SH-SY5Y (cell line): Measurements from ENCODE around the gene CCDC15.

Source experiments
- GATA2 ChIP-seq: IDR thresholded peaks from 2 replicates; pipeline ENCODE4 v1.6.1; 2011; ENCODE audit warnings: mild to moderate bottlenecking, low read depth, low read length
- GATA3 ChIP-seq: IDR thresholded peaks from 2 replicates; pipeline ENCODE4 v1.6.1; 2011; ENCODE audit warnings: low read depth, mild to moderate bottlenecking, low read length, moderate library complexity

The CCDC15 gene

GRCh38 chr11:125016413-125016812, 62.4 kb downstream of the CCDC15 start:
- TF ChIP-seq GATA2 (no peak), GATA3 (no peak)

- TF ChIP-seq GATA3, result no peak
- no peak for TF ChIP-seq GATA2
Measured at GRCh38 chr11:125020342-125020741, 66.3 kb downstream of the CCDC15 start.

- TF ChIP-seq GATA3, result no peak
- no peak for TF ChIP-seq GATA2
Measured at GRCh38 chr11:125022551-125022950, 68.5 kb downstream of the CCDC15 start.

DNA sequence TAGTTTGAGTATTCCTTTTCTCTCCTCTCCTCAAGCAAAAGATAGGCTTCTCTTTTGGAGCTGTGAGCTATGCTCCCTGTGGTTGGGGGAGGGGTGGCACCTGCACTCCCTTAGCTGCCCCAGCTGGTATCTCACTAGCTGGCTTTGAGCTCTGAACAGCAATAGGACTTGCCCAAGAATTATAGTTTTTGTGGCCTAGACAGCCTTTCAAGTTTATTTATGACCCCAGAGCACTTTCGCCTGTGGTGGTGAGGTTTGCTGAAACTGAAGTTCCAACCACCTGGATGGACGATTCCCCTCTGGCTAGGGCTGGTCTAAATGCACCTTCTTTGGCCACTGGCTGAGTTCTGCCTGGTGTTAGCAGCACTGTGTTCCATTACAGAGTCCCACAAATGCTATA, 72.0 kb downstream of the CCDC15 start:
- TF ChIP-seq GATA3, result no peak
- no peak for TF ChIP-seq GATA2

DNA sequence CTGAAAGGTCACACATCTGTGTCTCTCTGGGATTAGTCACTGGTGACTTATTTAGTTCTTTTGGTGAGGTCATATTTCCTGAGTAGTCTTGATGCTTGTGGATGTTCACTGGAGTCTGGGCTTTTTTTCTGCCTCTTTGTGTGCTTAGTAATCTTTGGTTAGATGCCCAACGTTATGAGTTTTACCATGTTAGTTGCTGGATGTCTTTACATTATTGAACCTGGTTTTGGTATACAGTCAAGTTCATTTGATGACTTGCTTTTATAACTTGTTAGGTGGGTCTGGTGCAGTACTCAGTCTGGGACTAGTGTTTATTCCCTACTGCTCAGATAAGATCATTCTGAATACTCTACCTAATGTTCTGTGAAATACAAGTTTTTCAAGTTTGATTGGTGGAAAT, 82.9 kb downstream of the CCDC15 start:
- TF ChIP-seq GATA3 (no peak), GATA2 (no peak)

DNA sequence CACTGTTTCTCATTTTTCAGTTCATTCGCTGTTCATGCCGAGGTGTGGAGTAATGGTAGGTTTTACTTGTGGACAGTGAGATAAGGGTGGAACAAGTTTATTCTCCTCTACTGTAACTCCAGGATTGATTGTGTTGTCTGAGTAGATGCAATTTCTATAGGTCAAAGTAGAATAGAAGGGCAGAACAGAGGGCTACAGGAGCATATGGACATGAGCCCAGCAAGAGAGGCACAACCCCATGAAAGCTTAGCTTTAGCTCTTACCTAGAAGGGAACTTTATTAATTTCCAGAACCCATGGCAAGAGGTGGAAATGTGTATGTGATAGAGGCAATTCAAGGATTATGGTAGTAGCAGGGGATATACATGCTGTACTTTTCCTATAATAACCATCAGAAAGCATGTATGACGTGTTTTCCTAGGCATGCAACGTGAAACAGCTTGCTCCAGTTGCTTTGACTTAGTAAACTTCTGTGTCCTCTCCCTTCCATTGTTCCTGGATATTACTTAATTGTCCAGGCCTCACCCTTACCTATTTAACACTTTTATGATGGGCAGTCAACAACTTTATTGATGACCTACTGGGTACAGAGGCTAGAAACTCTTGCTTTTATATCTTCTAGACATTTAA, 95.3 kb downstream of the CCDC15 start:
- TF ChIP-seq GATA3 (no peak), GATA2 (no peak)

DNA sequence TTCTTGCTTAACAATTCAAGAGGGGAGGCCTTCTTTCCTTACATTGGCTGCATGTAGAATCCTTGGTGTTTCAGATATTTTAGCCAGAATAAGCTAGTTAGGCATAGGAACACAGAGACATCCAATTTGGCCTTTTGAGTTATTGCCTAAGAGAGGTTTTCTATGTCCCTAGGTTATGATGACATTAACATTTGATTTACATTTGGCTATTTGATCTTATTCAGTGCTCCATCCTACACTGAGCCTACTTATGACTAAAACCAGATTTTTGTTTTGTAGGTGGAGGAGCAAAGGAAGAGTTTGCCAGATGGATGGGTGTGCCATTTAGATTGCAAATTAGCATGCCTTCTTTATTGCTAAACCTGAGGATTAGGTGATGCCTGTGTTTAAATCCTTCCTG, 98.0 kb downstream of the CCDC15 start:
- no peak for TF ChIP-seq GATA3
- TF ChIP-seq GATA2, result no peak

DNA sequence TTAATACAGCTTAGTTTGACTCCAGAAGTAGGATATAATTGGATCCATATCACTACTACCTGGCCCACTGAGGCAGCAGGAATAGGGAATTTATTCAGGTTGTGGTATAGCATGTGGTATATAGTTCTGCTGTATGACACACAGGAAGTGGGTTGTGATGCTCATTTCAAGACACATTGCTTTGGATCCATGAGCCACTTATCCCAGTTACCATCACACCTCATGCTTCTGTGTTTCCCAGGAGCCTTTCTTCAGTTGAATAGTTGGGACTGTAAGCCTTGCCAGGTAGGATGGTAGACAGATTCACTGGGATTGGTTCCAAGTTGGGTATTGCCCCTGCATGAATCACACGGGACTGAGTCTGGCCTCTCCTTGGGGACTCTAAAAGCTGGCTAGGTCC, 99.2 kb downstream of the CCDC15 start:
- TF ChIP-seq GATA2, result no peak
- TF ChIP-seq GATA3, result no peak

DNA sequence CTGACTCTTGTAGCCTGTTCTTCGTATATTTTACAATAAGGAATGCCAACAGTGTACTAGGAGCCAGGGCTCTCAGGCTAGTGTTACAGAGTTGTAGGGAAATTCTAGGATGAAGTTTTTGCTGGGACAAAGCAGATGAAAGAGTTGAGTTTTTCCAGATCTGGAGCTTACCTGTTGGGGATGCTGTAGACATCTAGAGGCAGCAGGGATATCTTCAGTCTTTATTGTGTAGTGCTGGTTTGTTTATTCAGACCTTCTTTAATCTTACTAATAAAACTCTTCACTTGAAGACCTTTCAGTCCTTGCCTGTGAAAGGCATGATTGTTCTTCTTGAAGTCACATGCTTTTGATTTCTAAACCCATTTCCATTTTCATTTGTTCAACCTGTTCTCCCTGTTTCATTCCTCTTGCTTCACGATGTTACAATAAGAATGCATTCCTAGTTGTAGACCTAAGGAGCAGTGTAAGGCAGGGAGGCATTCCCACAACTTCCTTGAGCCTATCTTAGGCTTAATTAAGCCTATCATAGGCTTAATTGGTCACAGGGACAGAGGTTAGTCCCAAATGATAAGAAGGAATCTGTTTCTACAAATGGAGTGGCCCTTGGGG, 101.2 kb downstream of the CCDC15 start:
- no peak for TF ChIP-seq GATA3
- no peak for TF ChIP-seq GATA2

DNA sequence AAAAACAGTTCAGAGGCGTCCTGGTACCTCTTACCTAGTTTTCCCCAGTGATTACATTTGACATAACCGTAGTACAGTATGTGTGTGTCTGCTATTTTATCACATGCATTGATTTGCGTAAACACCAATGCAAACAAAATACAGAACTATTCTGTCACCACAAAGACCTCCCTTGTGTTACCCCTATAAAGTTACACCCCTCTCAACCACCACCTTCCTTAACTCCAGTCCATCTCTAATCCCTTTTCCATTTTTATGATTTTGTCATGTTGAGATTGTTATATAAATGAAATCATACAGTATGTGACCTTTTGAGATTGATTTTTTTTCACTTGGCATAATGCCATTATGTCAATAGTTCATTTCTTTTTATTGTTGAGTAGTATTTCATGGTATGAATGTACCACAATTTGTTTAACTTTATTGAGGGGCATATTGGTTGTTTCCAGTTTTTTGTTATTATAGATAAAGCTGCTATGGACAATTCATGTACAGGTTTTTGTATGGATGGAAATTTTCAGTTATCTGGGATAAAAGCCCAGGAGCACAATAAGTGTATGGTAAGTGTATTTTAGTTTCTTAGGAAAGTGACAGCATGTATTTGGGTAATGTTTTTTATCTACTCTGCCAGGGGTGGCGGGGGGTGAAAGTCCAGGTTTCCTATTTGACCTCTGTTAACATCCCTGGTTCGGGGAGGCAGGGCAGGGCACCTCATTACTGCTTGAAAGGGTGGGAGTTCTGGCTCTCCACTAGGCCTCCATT, 103.1 kb downstream of the CCDC15 start:
- no peak for TF ChIP-seq GATA3
- TF ChIP-seq GATA2, result no peak

GRCh38 chr11:125057693-125058016, 103.7 kb downstream of the CCDC15 start:
- TF ChIP-seq GATA3 (no peak), GATA2 (no peak)

- TF ChIP-seq GATA3 (no peak), GATA2 (no peak)
Measured at GRCh38 chr11:125061281-125061680, 107.3 kb downstream of the CCDC15 start.

DNA sequence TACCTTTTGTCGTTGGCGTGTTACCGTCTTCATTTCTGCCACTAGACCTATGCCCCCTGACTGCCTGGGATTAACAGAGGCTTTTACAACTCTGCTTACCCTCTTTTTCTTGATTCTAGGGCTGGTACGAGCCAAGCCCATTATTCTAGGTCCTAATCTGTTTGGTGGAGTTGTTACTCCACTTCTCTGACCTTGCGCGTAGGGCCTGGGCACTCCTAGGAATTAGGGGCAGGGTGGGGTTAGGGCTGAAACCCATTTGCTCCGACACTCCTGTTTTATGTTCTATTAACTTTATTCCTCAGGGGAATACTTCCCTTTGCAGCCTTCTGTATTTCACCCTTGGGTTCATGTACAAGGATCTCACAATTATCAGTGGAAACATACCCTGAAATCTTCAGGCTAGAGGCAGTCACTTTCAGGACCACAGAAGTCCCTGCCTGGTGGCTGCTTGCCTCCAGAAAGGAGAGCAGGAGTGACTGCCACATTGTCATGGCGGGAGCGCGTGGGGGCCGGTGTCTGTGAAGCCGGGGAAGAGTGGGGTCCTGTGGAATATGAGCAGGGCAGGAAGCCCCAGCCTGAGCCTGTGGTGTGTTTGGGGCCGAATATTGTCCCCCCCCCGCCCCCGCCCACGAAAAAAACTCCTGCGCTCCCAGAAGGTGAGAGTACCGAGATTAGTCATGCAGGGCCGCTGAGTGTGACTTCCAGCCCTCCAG, 108.4 kb downstream of the CCDC15 start:
- TF ChIP-seq GATA2, result no peak
- no peak for TF ChIP-seq GATA3

DNA sequence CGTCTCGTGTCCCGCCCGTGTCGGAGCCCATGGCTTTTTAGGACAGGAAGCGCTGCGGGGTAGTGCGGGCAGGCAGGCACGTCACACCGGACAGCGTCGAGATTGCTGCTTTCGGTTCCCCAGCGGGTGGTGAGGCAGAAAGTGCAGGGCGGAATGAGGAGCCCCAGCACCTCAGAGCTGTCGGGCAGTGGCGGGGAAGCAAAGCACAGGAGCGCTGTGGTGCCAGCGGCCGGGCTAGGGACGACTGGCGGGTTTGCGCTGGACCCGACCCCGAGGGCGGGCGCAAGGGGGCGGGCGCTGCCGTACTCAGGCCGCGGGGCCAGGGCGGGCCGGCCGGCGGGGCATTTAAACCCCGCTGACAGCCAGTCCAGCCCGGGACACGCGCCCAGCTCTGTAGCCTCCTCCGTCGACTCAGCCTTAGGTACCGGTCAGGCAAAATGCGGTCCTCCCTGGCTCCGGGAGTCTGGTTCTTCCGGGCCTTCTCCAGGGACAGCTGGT, 109.0 kb downstream of the CCDC15 start, which contains the start of gene SLC37A2:
Gene SLC37A2, plus strand, starts transcription at position 375 of the 498 bp plus-strand sequence. Its CDS starts 63 bp downstream, at position 438.
- TF ChIP-seq GATA3, result no peak
- no peak for TF ChIP-seq GATA2

DNA sequence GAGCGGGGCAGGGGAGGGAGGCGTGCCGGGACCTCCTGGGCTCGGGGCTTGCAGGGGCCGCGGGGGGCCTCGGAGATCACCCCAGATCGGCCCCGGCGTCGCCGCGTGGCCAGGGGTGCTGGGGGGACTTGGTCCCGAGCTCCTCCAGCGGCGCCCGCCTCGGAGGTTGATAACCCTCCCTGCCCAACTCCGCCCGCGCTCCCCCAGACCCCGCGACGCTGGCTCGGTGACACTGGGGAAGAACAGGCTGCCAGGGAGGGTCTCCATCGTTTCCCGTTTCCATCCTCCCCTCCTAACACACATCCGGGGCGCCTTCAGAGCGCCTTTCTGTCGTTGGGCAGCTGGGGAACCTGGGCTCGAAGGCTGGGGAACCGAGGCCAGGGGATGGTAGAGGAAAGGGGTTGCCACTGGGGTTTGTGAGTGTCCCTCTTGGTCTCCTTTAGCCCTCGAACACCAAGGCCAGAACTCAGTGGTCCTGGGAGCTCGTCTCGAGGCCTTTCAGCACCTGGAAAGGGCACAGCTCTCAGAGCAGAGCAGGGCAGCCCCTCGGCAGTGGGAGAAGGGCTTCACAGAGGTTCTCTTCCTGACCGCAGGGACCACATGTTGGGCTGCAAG, 109.5 kb downstream of the CCDC15 start:
- TF ChIP-seq GATA2, result no peak
- no peak for TF ChIP-seq GATA3
